GM23338 (cell line): ENCODE measurements around the gene FHAD1.

Experiments
- CTCF ChIP-seq, 2 experiments: fragments of 200-600 bp in 1 of 2; sonication (generic) in 1 of 2; conservative IDR thresholded peaks; 2 replicates each; pipeline versions ENCODE4 v1.5.1 to v1.6.1; 2016 to 2017; ENCODE audit warnings: antibody characterized with exemption in 2 of 2, low read depth in 2 of 2, mild to moderate bottlenecking in 2 of 2, moderate library complexity in 1 of 2
- EZH2 ChIP-seq: fragments of 200-600 bp; sonication (generic); IDR thresholded peaks from one replicate; pipeline ENCODE4 v1.8.0; 2017; ENCODE audit warnings: antibody characterized with exemption, mild to moderate bottlenecking, low read depth; ENCODE audit not compliant: unreplicated experiment
- POLR2AphosphoS5 ChIP-seq: IDR thresholded peaks from 2 replicates; pipeline ENCODE4 v1.6.1; 2016; ENCODE audit warnings: antibody characterized with exemption, low read depth
- REST ChIP-seq: IDR thresholded peaks from one replicate; pipeline ENCODE4 v1.6.1; 2018; ENCODE audit warnings: antibody characterized with exemption; ENCODE audit not compliant: unreplicated experiment
- ZNF114 ChIP-seq: fragments of 250-450 bp; sonication (Bioruptor Pico); IDR thresholded peaks from 2 replicates; pipeline ENCODE4 v1.5.0; 2020; ENCODE audit warnings: mild to moderate bottlenecking, moderate library complexity

GRCh38 chr1:15425521-15425920 lies 178.5 kb downstream of the FHAD1 start:
- TF ChIP-seq CTCF (conservative IDR thresholded peaks at IDR 0.05; ENCODE audit: low read depth in 2 of 2): no peak
- TF ChIP-seq REST: no peak
- TF ChIP-seq ZNF114 (CRISPR knock-in tag): no peak
- no peak for TF ChIP-seq POLR2AphosphoS5
- TF ChIP-seq EZH2: no peak
